PC-3 (cell line): ENCODE results near the gene TNFRSF18. TPM values are rescaled to one million over a fixed set of nuclear protein-coding genes. Genes with fewer than 3 reads are reported as not detected.

ENCODE experiments used
- ATAC-seq: fragments of 200-7000 bp; cut with Tn5 transposase; 2 replicates; pipeline ENCODE4 v1.9.1; 2020; ENCODE audit warnings: mild to moderate bottlenecking, moderate library complexity
- BruUV-seq: library from RNA; stranded (reverse); fragments of 400-500 nt; replicated peaks from 2 replicates; lab custom pipeline; 2021; lab: Mats Ljungman, UMichigan
- CTCF ChIA-PET: fragments of 300-600 bp; sonication (Branson Sonifier 250); formaldehyde crosslinking; loops from one replicate; lab custom pipeline; 2022; ENCODE audit warnings: antibody characterized with exemption; lab: Charles Lee
- POLR2A ChIA-PET: fragments of 300-600 bp; sonication (Branson Sonifier 250); formaldehyde crosslinking; loops from one replicate; lab custom pipeline; 2022; ENCODE audit warnings: antibody characterized with exemption; ENCODE audit not compliant: unreplicated experiment; lab: Charles Lee
- DNase-seq: peaks from one replicate; pipeline ENCODE4 v3.0.0-alpha.2; 2015
- H2AFZ ChIP-seq: fragments of 300-600 bp; sonication (generic); 2 replicates; pipeline ENCODE4 v1.6.0; 2016; ENCODE audit warnings: antibody characterized with exemption, low read length
- H3F3A ChIP-seq: fragments of 300-600 bp; sonication (generic); one replicate; pipeline ENCODE4 v1.6.0; 2017; ENCODE audit warnings: antibody characterized with exemption, low read length, control low read depth, mild to moderate bottlenecking; ENCODE audit not compliant: unreplicated experiment
- H3K27ac ChIP-seq: fragments of 300-600 bp; sonication (generic); 2 replicates; pipeline ENCODE4 v1.5.1; 2016; ENCODE audit warnings: mild to moderate bottlenecking, low read length
- H3K27me3 ChIP-seq: fragments of 300-600 bp; sonication (generic); 2 replicates; pipeline ENCODE4 v1.6.1; 2016; ENCODE audit warnings: low read length, mixed read lengths
- H3K36me3 ChIP-seq: fragments of 300-600 bp; sonication (generic); 2 replicates; pipeline ENCODE4 v1.6.1; 2016; ENCODE audit warnings: low read depth, mixed run types, low read length, mixed read lengths
- H3K4me1 ChIP-seq: fragments of 300-600 bp; sonication (generic); 2 replicates; pipeline ENCODE4 v1.5.1; 2016; ENCODE audit warnings: low read length; ENCODE audit not compliant: insufficient read depth
- H3K4me2 ChIP-seq: fragments of 300-600 bp; sonication (generic); 2 replicates; pipeline ENCODE4 v1.6.0; 2016; ENCODE audit warnings: low read length
- H3K4me3 ChIP-seq: fragments of 300-600 bp; sonication (generic); 2 replicates; pipeline ENCODE4 v1.5.1; 2016; ENCODE audit warnings: mild to moderate bottlenecking, low read length, mixed read lengths
- H3K79me2 ChIP-seq: fragments of 300-600 bp; sonication (generic); 2 replicates; pipeline ENCODE4 v1.6.1; 2017; ENCODE audit warnings: low read length, mixed read lengths
- H3K9ac ChIP-seq: fragments of 300-600 bp; sonication (generic); 2 replicates; pipeline ENCODE4 v1.6.0; 2016; ENCODE audit warnings: mild to moderate bottlenecking, low read length
- H3K9me2 ChIP-seq: fragments of 300-600 bp; sonication (generic); replicated peaks from 2 replicates; pipeline ENCODE4 v1.6.1; 2016; ENCODE audit warnings: mixed run types, low read length, mixed read lengths
- H3K9me3 ChIP-seq: fragments of 300-600 bp; sonication (generic); 2 replicates; pipeline ENCODE4 v1.6.1; 2016; ENCODE audit warnings: low read length, mixed read lengths
- H4K20me1 ChIP-seq: fragments of 300-600 bp; sonication (generic); 2 replicates; pipeline ENCODE4 v1.6.1; 2016; ENCODE audit warnings: low read length, mixed read lengths
- EZH2 ChIP-seq: fragments of 300-600 bp; sonication (generic); IDR thresholded peaks from one replicate; pipeline ENCODE4 v1.6.1; 2017; ENCODE audit warnings: antibody characterized with exemption, mild to moderate bottlenecking, low read length; ENCODE audit not compliant: unreplicated experiment
- EZH2phosphoT487 ChIP-seq: fragments of 300-600 bp; sonication (generic); IDR thresholded peaks from 2 replicates; pipeline ENCODE4 v1.6.1; 2018; ENCODE audit warnings: mild to moderate bottlenecking, antibody characterized with exemption, low read length, borderline replicate concordance
- intact Hi-C: fragments of 100-400 bp; cut with micrococcal nuclease; formaldehyde crosslinking; loops from 2 replicates; pipeline ENCODE4 v1.9.0; 2023
- total RNA-seq: library from RNA; depleted of rRNA; stranded (reverse); fragments of >200 nt; gene quantifications from 2 replicates; pipeline ENCODE4 v1.2.3, GENCODE V29; 2014
- TF ChIP-seq, protein P1 (sequence below): fragments of 300-600 bp; sonication (generic); conservative IDR thresholded peaks from 2 replicates; pipeline ENCODE4 v1.5.1; 2017; ENCODE audit warnings: antibody characterized with exemption, low read depth, mild to moderate bottlenecking, low read length

Gene TNFRSF18
- total RNA-seq, 1 experiment from 2014 or later, result 87.2 TPM

DNA sequence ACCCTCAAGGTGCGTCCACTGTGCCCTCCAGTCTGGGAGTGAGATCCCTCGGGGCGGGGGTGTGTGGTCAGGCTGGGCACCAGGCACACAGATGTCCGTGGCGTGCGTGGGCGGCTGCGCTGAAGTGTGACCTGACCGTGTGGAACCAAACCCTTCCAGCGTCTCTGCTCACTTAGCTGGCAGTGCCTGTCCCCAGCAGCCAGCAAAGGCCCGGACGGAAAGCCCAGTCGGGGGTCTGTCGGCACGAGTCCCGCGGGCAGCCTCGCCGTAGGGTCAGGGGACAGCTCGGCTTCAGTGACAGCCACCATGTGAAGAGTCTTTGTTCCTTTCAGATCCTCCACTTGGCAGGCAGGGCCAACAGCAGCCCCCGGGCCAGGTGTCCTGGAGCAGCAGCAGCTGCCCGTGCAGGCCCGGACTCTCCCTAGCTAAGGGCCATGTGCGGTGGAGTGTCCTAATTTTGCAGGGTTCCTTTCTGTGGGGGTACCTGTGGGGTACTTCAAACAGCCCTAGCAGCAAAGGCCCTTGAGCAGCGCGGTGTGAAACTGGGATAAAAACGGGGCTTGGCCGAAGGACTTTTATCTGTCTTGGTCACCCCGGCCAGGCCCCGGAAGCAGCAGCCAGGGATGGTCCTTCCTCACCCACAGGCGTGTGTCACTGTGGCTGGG lies 21.2 kb downstream of the TNFRSF18 start:
- Histone ChIP-seq H4K20me1 (no peaks in the 10 kb centered on the region), H3K9me2 (no peaks in the 10 kb centered on the region), H3K27ac (no peak overlapping the region), H3K9ac (no peak overlapping the region), H3F3A (no peaks in the 10 kb centered on the region), H3K27me3 (no peaks in the 10 kb centered on the region), H3K9me3 (no peaks in the 10 kb centered on the region), H3K4me1 (no peaks in the 10 kb centered on the region), H3K79me2 (no peaks in the 10 kb centered on the region), H3K4me3 (no peak overlapping the region), H3K4me2 (no peak overlapping the region), H3K36me3 (no peaks in the 10 kb centered on the region), H2AFZ (no peak overlapping the region)
- ChIA-PET CTCF (no interaction called here), POLR2A (no interaction called here)
- no peak for ATAC-seq
- no TSS peak for BruUV-seq
- intact Hi-C loops, result no loop called here
- DNase-seq, result no peak
- TF ChIP-seq, protein P1, sequence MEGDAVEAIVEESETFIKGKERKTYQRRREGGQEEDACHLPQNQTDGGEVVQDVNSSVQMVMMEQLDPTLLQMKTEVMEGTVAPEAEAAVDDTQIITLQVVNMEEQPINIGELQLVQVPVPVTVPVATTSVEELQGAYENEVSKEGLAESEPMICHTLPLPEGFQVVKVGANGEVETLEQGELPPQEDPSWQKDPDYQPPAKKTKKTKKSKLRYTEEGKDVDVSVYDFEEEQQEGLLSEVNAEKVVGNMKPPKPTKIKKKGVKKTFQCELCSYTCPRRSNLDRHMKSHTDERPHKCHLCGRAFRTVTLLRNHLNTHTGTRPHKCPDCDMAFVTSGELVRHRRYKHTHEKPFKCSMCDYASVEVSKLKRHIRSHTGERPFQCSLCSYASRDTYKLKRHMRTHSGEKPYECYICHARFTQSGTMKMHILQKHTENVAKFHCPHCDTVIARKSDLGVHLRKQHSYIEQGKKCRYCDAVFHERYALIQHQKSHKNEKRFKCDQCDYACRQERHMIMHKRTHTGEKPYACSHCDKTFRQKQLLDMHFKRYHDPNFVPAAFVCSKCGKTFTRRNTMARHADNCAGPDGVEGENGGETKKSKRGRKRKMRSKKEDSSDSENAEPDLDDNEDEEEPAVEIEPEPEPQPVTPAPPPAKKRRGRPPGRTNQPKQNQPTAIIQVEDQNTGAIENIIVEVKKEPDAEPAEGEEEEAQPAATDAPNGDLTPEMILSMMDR, result no peak
- TF ChIP-seq EZH2phosphoT487 (no peak), EZH2 (no peak)

DNA sequence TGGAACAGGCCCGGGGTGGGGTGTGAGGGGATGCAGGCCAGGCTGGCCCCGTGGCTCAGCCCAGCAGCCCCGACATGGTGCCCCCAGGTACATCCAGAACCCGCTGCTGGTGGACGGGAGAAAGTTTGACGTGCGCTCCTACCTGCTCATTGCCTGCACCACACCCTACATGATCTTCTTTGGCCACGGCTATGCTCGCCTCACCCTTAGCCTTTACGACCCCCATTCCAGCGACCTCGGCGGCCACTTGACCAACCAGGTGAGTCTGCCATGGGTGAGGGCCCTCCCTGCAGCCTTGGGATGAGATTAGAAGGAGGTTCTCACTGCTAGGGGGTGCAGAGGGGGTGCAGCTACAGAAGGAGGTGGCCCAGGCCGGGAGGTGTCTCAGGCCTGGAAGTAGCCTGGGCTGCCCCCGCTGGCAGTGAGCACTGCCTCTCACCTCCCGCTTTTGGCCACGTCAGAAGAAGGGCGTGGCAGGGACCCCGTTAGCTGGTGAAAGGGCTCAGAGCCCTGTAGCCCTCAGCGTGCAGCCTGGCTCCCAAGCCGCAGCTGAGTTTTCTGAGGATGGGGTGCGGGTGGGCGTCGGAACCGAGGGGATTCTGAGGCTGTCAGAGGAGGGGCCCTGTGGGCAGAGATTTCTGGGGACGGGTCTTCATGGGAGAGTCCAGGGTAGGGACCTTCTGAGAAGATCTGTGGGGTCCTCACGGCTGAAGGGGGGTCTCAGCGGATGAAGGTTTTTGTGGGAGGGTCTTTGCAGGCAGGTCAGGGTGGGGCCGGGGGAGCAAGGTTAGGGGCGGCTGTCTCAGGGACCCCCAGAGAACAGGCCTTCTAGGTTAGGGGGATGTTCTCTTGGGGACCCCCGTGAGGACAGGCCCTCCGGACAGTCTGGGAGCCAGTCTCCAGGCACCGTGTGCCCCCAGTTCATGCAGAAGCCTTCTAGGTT lies 22.3 kb downstream of the TNFRSF18 start:
- ChIA-PET CTCF (no interaction called here), POLR2A (no interaction called here)
- DNase-seq (no peak), ATAC-seq (no peak)
- Histone ChIP-seq H3K36me3 (no peaks in the 10 kb centered on the region), H3K9me3 (no peaks in the 10 kb centered on the region), H3K9ac (no peak overlapping the region), H3K27ac (no peak overlapping the region), H3K4me3 (no peak overlapping the region), H2AFZ (no peak overlapping the region), H3F3A (no peaks in the 10 kb centered on the region), H4K20me1 (no peaks in the 10 kb centered on the region), H3K79me2 (no peaks in the 10 kb centered on the region), H3K9me2 (no peaks in the 10 kb centered on the region), H3K4me2 (no peak overlapping the region), H3K27me3 (no peaks in the 10 kb centered on the region), H3K4me1 (no peaks in the 10 kb centered on the region)
- BruUV-seq, result no TSS peak
- intact Hi-C loops, result no loop called here
- TF ChIP-seq, protein P1, result no peak
- TF ChIP-seq EZH2 (no peak), EZH2phosphoT487 (no peak)
